Right lobe of liver (tissue), 6 donors: ENCODE results near the gene NOC3L. TPM values are rescaled to one million over a fixed set of nuclear protein-coding genes. Genes with fewer than 3 reads are reported as not detected.

Experiments used
- ATAC-seq, 4 donors: fragments of 200-7000 bp; cut with Tn5 transposase; one replicate each; pipeline ENCODE4 v1.9.1; 2020; ENCODE audit warnings: mild to moderate bottlenecking in 4 of 4, moderate library complexity in 4 of 4
- DNase-seq, 3 donors: peaks; one replicate each; pipeline ENCODE4 v3.0.0-alpha.2; 2020
- H3K27ac ChIP-seq, 3 donors: fragments of 200-600 bp; one replicate each; pipeline ENCODE4 v1.8.0; 2022
- H3K27me3 ChIP-seq, 2 donors: fragments of 200-600 bp; one replicate each; pipeline ENCODE4 v1.8.0; 2022
- H3K36me3 ChIP-seq, 4 donors: fragments of 200-600 bp; sonication (generic) in 1 of 4; one replicate each; pipeline versions ENCODE4 v1.5.1 to v1.8.0; 2017 to 2022; ENCODE audit warnings: control low read depth in 1 of 4
- H3K4me1 ChIP-seq, 4 donors: fragments of 200-600 bp; sonication (generic) in 1 of 4; one replicate each; pipeline versions ENCODE4 v1.5.1 to v1.8.0; 2017 to 2022; ENCODE audit warnings: control low read depth in 1 of 4
- H3K4me3 ChIP-seq, 3 donors: fragments of 200-600 bp; one replicate each; pipeline ENCODE4 v1.8.0; 2022
- H3K9me3 ChIP-seq, 4 donors: fragments of 200-600 bp; sonication (generic) in 1 of 4; one replicate each; pipeline versions ENCODE4 v1.5.1 to v1.8.0; 2017 to 2022; ENCODE audit warnings: control low read depth in 1 of 4
- POLR2A ChIP-seq: fragments of 450-650 bp; IDR thresholded peaks from one replicate; pipeline ENCODE4 v1.6.1; 2017; ENCODE audit warnings: antibody characterized with exemption, mild to moderate bottlenecking
- WGBS: methylation state at CpG from one replicate; pipeline ENCODE4 v1.1.6; 2018; ENCODE audit warnings: low coverage, low lambda C conversion rate; ENCODE audit not compliant: insufficient coverage; ENCODE audit errors: missing lambda C conversion rate; 5-methylcytosine and 5-hydroxymethylcytosine counted together
- intact Hi-C, 2 donors: fragments of 100-400 bp; cut with DNase I; formaldehyde crosslinking; loops; one replicate each; pipeline versions ENCODE4 v1.11.2 to v1.14.1; 2022
- long read RNA-seq: library from polyadenylated mRNA; unstranded; transcript quantifications from one replicate; pipeline ENCODE4 v2.0.0, GENCODE V29; 2019
- total RNA-seq, 6 experiments: library from RNA; depleted of rRNA in 2 of 6; stranded (reverse); fragments of >200 nt in 2 of 6; fragmentation: NEBNext Ultra II Directional in 3 of 6; extraction: Animal tissue kit (Norgen Biotek cat#: 25700) in 3 of 6; gene quantifications; one replicate each; pipeline versions ENCODE4 v1.1.0 to v1.2.4, GENCODE V29; 2016 to 2023
- TF ChIP-seq, protein P1 (sequence below), 4 donors: fragments of 200-600 bp in 3 of 4; fragments of 450-650 bp in 1 of 4; IDR thresholded peaks; one replicate each; pipeline versions ENCODE4 v1.5.1 to v1.8.0; 2016 to 2022; ENCODE audit warnings: antibody characterized with exemption in 4 of 4, mild to moderate bottlenecking in 2 of 4
- donor health status: DM: no; HTN: yes; CAD: no.
- donor health status: DM: no; HTN: no; CAD: no.
- donor health status: DM: no; HTN: no; CAD: no.
- donor health status: DM: no; HTN: yes; CAD: no.
- donor health status: DM: no; HTN: yes; CAD: no.

Gene NOC3L, protein sequence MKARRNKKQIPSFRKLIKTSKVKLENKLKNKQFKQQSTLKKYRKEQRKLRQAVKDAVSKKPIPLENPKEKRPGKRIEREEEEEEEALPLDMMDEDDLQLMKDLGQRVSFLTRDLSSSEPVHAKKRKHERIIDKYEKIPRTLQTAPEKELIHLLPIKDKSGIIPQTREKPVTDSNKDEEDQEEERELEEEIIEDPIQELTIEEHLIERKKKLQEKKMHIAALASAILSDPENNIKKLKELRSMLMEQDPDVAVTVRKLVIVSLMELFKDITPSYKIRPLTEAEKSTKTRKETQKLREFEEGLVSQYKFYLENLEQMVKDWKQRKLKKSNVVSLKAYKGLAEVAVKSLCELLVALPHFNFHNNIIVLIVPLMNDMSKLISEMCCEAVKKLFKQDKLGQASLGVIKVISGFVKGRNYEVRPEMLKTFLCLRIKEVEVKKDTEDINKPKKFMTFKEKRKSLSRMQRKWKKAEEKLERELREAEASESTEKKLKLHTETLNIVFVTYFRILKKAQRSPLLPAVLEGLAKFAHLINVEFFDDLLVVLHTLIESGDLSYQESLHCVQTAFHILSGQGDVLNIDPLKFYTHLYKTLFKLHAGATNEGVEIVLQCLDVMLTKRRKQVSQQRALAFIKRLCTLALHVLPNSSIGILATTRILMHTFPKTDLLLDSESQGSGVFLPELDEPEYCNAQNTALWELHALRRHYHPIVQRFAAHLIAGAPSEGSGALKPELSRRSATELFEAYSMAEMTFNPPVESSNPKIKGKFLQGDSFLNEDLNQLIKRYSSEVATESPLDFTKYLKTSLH
- 10 to 100 TPM in 1 of 6 experiments, 1 to 10 TPM in 5; 6.2 to 11.2 (median 9.5) TPM for total RNA-seq
- long read RNA-seq, partial matches to known transcripts: 5 of 7 reads
- long read RNA-seq, other reads (novel, unspliced or antisense): 2 of 7 reads

DNA sequence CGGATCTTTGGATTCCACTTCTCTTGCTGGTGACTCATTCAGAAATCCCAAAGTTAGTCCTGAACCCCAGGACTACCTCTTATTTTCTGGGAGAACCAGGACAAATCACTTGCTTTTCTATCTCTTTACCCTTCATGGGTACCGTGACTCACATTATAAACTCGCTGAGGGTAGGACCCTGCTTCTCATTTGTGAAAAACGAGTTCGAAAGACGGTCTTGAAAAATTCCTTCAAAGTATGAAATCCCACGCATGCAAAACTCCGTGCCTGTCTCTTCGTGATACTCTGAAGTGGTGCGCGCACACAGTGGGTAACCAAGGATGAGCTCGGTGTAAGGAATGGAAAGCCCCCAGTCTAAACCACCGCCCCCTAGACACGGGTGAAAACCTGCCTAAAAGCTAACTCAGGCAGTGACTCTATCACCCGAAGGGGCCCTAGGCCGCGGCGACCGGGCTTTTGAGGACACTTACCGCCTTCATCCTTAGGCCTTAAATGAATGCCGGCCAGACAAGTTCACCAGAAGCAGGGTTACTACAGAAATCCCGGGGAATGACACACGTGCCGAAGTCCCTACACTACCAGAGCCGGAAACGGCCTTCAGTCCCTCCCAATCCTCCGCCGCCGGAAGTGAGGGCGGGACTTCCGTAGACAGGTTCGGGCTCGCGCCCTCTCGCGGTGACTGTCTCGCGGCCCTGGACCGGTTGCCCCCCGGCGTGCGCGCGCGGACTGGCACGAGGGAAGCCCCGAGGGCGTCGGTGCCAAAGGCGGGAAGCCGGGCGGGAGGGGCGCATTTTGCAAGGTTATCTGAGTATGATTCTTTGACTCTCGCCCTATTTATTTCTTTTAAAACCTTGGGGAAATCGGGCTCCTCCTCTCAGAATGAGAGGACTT is at the start of gene NOC3L:
TSS of gene NOC3L (minus strand) at position 580 of the 891 bp plus-strand sequence. CDS start at position 479, 101 bp downstream.
- ATAC-seq: peak; percentile 99 to 100 (median 100)
- H3K9me3 ChIP-seq: no peaks in the 10 kb centered on the region
- peaks cover 0 to 17% (median 8%) of the 10 kb centered on the region in 4 donors for H3K4me1 ChIP-seq
- H3K4me3 ChIP-seq: peak within 1 kb of the TSS; percentile 64 to 67 (median 67)
- TF ChIP-seq, protein P1, sequence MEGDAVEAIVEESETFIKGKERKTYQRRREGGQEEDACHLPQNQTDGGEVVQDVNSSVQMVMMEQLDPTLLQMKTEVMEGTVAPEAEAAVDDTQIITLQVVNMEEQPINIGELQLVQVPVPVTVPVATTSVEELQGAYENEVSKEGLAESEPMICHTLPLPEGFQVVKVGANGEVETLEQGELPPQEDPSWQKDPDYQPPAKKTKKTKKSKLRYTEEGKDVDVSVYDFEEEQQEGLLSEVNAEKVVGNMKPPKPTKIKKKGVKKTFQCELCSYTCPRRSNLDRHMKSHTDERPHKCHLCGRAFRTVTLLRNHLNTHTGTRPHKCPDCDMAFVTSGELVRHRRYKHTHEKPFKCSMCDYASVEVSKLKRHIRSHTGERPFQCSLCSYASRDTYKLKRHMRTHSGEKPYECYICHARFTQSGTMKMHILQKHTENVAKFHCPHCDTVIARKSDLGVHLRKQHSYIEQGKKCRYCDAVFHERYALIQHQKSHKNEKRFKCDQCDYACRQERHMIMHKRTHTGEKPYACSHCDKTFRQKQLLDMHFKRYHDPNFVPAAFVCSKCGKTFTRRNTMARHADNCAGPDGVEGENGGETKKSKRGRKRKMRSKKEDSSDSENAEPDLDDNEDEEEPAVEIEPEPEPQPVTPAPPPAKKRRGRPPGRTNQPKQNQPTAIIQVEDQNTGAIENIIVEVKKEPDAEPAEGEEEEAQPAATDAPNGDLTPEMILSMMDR (IDR thresholded peaks at IDR 0.05): peak; percentile 82 to 99 (median 93)
- peak; percentile 65 for TF ChIP-seq POLR2A
- H3K27ac ChIP-seq: peak within 1 kb of the TSS; percentile 41 to 71 (median 53)
- peaks cover 0 to 2% (median 0%) of the 10 kb centered on the region in 4 donors for H3K36me3 ChIP-seq
- intact Hi-C loops: no loop called here
- H3K27me3 ChIP-seq: no peaks in the 10 kb centered on the region
- peak; percentile 96 to 99 (median 98) for DNase-seq
- under 1% methylated on average over 27 of the region's 55 CpGs for WGBS

DNA sequence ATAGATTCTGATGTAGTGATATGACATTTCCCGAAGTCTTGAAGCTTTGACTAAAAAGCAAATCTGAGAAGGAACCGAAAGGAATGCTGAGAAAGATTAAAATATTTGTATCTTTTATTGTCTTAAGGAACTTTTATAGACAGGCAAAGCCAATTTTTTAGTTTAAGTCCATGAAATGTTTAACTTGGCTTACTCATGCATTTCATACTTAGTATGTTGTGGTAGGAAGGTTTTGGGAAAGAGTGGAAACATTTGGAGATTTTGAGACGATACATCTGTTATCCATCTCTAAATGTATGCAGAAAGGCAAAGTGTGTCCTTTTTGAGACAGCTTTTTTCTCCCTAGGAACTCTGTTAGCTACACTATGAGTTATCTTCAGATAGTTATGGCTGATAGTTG is 49.7 kb upstream of the NOC3L start:
- peaks cover 0 to 3% (median 0%) of the 10 kb centered on the region in 4 donors for H3K4me1 ChIP-seq
- H3K27ac ChIP-seq: no peak overlapping the region
- ATAC-seq (no peak), DNase-seq (no peak)
- H3K4me3 ChIP-seq: no peak overlapping the region
- no peaks in the 10 kb centered on the region for H3K9me3 ChIP-seq
- TF ChIP-seq, protein P1 (IDR thresholded peaks at IDR 0.05): no peak
- TF ChIP-seq POLR2A: no peak
- H3K36me3 ChIP-seq: no peaks in the 10 kb centered on the region
- intact Hi-C loops: no loop called here
- 76% methylated on average over 3 of the region's 3 CpGs for WGBS
- no peaks in the 10 kb centered on the region for H3K27me3 ChIP-seq

DNA sequence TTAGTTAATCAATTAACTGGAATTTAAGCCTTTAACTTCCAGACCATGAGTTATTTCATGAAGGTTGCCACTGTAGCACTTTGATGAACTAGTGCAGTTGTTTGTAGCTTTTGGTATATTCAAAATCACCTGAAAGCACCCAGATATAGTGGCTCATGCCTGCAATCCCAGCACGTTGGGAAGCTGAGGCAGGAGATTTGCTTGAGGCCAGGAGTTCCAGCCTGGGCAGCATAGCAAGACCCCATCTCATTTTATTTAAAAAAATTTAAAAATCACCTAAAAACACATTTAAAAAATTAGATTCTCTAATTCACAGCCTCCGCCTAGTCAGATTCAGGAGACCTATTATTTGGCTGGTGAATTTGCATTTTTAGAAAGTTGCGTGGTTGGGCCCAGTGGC is 48.6 kb upstream of the NOC3L start:
- ATAC-seq: no peak
- peaks cover 0 to 3% (median 0%) of the 10 kb centered on the region in 4 donors for H3K4me1 ChIP-seq
- no peak overlapping the region for H3K4me3 ChIP-seq
- no peaks in the 10 kb centered on the region for H3K27me3 ChIP-seq
- H3K36me3 ChIP-seq: no peaks in the 10 kb centered on the region
- no peak overlapping the region for H3K27ac ChIP-seq
- H3K9me3 ChIP-seq: no peaks in the 10 kb centered on the region
- WGBS: 91% methylated on average over 3 of the region's 3 CpGs
- intact Hi-C loops: no loop called here
- DNase-seq: no peak
- TF ChIP-seq, protein P1 (IDR thresholded peaks at IDR 0.05): no peak
- no peak for TF ChIP-seq POLR2A
